HG03095 (cell line): ENCODE data around the gene CDH6.

Experiments
- ATAC-seq: cut with Tn5 transposase; IDR thresholded peaks from one replicate; pipeline ENCODE4 v1.9.1; 2021; ENCODE audit warnings: moderate library complexity; ENCODE audit not compliant: unreplicated experiment

CDH6 gene

GRCh38 chr5:31244921-31245320 is 51.4 kb downstream of the CDH6 start:
- no peak for ATAC-seq

DNA sequence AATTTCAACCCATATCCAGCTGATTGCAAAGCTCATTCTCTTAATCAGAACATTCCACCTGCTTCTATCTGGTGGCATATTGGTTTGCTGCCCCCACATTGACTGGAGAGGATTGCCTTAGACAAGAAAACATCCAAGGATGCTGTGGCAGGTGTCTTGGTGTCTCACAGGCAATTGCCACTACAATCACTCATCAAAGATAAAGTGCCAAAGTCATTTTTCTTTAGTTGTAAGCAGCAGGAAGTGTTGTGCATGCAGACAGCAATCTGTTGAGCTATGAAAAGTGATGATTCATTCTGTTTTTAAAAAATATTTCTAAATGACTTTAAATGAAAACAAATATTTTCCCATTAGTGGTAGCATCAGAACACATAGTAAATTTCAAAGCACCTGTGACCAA is 53.9 kb downstream of the CDH6 start:
- ATAC-seq = no peak

GRCh38 chr5:31250201-31250600 is 56.7 kb downstream of the CDH6 start:
- no peak for ATAC-seq

DNA sequence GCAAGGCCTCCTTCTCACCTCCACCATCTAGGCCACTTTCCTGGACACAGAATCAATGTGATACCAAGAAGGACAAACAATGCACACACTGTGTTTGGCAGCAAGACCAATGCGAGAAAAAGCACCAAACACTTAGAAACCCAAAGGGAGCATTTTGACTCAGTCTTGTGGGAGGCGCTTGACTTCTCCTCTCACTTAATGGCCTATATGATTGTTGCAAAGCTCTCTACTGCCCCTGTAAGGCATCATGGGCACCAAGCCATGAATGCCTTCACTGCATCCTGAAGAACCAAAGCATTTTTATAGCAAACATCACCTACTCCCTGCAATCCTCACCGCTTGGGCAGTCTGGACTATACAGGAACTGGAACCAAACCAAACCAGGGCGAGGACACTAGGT is 57.5 kb downstream of the CDH6 start:
- ATAC-seq = no peak

- no peak for ATAC-seq
Observed at GRCh38 chr5:31255041-31255440, 61.6 kb downstream of the CDH6 start.

GRCh38 chr5:31268256-31268655 is 74.8 kb downstream of the CDH6 start:
- ATAC-seq = no peak

DNA sequence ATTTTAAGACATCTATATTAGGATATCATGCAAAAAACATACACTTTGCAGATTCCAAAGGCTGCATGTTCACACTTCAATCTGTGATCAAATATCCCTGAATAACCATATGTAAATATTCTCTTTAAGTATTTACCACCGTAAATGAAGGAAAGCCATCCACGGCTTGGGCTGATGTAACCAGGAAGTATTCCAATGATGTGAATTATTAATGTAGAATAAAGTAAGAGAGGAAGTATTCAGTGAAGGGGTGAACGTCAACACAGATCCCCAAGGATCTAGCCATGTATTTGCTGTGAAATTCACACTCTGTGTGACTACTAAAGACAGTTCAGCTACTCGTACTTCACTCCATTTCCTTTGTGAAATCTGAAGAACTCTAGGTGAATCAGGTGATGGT is 75.2 kb downstream of the CDH6 start:
- no peak for ATAC-seq

DNA sequence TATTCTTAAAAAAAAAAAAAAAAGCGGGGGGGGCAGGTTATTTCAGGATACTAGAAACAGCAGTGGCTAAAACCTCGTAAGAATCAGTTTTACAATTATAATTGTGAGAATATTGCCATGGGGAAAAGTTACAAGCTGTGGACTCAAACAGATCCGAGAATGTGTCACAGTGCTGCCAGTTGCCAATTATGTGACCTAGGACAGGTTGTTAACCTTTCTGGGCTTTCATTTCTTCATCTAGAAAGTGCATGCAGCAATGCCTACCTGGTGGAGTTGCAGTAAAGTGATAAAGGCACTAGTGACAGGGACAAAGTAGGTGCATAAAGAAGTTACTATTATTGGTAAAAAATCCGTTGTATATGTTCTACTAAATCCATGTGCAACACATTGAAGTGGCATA is 75.8 kb downstream of the CDH6 start:
- no peak for ATAC-seq

DNA sequence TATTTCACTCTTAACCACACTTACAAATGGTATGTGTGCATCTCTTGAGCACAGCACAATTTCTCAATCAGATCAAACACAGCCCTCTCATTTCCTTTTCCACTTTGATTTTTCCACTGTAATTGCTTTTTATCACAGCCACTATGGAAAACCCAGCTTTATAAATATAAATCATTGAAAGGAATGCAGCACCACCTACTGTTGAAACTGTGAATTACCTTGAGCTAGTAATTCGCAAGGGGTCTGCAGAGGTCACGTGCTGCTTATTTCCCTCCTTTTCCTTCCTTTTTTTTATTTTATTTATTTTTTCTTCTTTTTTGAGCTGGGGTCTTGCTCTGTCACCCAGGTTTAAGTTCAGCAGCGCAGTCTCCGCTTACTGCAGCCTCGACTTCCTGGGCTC is 76.9 kb downstream of the CDH6 start:
- ATAC-seq = no peak

GRCh38 chr5:31271567-31271966 is 78.1 kb downstream of the CDH6 start:
- no peak for ATAC-seq

GRCh38 chr5:31273161-31273560 is 79.7 kb downstream of the CDH6 start:
- no peak for ATAC-seq

GRCh38 chr5:31273631-31274378 is 80.3 kb downstream of the CDH6 start:
- ATAC-seq = peak; percentile 81

GRCh38 chr5:31280210-31280609 is 86.7 kb downstream of the CDH6 start:
- ATAC-seq = no peak

DNA sequence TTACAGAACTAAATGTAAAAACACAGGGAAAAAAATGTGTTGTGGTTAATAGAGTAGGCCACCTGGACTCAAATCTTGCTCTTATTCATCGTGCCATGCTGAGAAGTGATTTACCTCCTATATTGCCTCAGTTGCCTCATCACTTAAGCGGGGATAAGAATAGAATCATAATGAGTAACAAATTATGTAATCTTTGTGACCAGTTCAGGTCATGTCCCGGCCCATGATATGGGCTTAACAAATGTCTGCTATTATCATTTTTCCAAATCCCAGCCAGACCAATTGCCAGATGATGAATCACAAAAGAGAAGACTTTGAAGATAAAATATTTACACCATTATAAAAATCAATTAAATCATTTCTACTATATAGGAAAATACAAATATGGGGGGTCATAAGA is 89.8 kb downstream of the CDH6 start:
- no peak for ATAC-seq

GRCh38 chr5:31285025-31285424 is 91.5 kb downstream of the CDH6 start:
- ATAC-seq = no peak

DNA sequence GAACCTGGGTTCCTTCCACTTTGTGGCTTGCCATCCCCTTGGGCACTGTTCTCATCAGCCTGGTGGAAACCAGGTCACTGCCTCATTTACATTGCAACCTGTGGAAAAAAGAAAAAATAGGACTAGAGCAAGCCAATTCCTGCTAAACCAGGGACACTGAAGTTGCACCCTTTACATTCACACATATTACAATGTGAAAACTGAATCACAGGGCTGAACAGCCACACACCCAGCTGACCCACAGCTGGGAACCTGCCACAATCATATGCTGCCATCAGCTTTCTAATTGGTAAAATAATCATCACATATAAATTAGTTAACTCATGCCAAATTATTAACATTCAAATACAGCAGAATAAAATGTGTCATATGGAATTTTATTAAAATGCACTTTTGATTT is 94.5 kb downstream of the CDH6 start:
- no peak for ATAC-seq

DNA sequence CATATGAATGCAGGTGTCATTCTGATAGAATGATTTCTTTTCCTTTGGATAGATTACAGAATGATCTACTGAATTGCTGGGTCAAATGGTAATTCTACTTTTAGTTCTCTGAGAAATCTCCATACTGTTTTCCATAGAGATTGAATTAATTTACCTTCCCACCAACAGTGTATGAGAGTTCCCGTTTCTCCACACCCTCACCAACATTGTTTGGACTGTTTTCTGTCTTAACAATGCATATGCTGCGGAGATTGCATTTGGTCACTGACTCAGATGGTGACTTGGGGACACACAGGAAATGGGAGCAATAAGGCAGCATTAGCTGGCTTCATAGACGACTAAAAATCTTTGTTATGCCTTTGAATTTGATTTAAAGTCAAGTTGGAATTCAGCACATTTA is 95.9 kb downstream of the CDH6 start:
- ATAC-seq = no peak

DNA sequence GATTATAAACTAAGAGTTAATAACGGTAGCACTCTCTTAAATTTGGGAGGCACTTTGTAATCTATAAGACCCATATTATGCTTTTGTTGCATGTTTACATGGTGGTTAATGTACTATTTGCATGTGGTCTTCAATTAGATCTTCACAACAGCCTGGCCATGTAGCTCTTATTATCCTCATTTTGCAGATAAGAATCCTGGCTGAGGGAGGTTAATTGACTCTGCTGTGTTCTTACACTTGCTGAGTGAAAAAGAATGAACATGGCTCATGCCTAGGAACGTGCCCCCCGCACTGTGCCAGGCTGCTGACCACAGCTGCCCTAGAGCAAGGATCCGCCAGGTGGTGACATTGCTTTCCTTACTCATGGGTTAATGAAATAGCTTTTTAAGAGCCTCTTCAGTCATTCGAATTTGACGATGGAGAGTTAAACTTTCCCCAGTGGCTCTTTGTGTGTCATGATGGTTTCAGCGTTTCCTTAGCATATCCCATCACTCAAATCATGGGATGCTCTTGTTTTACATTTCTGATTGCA is 97.9 kb downstream of the CDH6 start:
- no peak for ATAC-seq

- no peak for ATAC-seq
Observed at GRCh38 chr5:31300501-31300900, 107.0 kb downstream of the CDH6 start.

DNA sequence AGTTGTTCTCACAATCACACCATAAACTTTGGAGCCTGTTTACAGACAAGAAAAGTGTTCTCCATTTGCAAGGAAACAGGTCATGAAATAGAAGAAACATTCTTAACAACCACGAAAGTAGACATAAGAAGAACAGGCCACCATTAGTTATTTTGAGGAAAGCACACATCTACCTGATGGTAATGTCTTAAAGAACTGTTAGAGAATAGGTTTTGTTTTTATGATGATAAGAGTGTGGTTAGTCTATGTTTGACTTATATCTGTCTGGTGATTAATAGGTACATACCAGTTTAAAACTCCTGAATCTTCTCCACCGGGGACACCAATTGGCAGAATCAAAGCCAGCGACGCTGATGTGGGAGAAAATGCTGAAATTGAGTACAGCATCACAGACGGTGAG is 108.3 kb downstream of the CDH6 start:
- ATAC-seq = no peak

DNA sequence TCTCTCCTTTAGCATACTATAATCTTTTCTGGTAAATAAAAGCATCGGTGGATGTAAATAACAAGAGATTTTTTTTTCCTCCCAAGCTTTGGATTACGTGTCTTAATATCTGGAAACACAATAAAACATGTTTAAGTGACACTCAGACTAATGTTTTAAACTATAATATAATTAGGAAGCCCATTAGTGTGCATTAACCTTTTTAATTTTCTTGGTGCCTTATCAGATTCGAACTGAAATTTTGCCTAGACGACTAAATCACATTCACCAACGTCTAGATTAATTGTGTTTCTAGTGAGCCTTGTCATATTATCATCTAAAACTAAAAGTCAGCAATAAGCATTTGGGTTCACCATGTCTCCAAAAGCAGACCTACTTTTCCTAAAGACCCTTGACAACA is 110.2 kb downstream of the CDH6 start:
- no peak for ATAC-seq

DNA sequence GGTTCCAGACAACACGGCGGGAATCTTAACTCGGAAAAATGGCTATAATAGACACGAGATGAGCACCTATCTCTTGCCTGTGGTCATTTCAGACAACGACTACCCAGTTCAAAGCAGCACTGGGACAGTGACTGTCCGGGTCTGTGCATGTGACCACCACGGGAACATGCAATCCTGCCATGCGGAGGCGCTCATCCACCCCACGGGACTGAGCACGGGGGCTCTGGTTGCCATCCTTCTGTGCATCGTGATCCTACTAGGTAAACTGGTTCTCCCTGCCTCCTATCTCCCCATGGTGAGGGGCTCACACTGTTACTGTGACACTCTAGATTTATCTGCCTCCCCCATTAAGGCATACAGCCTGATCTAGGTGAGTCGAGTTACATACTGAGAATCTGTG is 124.2 kb downstream of the CDH6 start:
- ATAC-seq = no peak

DNA sequence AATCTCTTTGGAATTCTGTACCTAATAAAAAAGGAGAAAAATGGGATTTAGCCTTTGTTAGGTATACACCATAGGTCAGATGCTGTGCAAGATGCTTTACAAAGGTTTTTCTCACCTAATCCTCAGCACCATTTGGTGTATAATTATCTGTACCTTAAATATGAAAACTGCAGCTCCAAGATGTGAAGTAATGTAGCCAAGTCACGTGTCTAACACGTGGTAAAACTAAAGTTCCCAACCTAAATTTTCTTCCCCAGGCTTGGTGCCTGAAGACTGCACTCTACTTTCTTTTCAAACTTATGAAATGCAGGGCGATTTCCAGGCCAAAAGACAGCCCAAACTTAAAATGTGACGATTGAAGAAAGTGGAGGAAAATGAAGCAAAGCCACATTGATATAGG is 125.8 kb downstream of the CDH6 start:
- no peak for ATAC-seq
